HG02588 (cell line): ENCODE results near the gene PHF21B.
"Not testable (repeated sequence)": the region's sequence is repeated elsewhere in the genome, so short reads cannot be mapped to it uniquely, and the experiment has no call there.

Experiments
- ATAC-seq: cut with Tn5 transposase; IDR thresholded peaks from one replicate; pipeline ENCODE4 v1.9.1; 2021; ENCODE audit warnings: mild to moderate bottlenecking, moderate library complexity; ENCODE audit not compliant: unreplicated experiment

Gene PHF21B

DNA sequence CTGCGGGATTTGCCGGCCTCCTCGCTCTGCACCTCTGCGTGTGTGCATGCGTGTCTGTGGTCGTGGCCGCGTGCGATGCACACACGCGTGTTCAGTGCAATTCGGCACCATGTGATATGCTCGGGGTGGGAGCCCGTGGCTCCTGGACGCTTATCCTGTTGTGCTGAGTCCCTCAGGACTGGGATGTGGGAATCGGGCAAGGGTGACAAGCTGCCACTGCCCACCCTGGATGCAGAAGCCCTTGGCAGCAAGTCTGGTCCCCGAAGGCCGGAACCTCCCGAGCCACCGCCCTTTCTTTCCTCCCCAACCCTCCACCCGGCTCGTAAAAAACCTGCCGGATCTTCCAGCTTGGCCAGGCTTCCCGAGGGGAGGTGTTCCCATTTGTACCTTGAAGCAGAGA lies 128.2 kb downstream of the PHF21B start:
- ATAC-seq, result no peak

DNA sequence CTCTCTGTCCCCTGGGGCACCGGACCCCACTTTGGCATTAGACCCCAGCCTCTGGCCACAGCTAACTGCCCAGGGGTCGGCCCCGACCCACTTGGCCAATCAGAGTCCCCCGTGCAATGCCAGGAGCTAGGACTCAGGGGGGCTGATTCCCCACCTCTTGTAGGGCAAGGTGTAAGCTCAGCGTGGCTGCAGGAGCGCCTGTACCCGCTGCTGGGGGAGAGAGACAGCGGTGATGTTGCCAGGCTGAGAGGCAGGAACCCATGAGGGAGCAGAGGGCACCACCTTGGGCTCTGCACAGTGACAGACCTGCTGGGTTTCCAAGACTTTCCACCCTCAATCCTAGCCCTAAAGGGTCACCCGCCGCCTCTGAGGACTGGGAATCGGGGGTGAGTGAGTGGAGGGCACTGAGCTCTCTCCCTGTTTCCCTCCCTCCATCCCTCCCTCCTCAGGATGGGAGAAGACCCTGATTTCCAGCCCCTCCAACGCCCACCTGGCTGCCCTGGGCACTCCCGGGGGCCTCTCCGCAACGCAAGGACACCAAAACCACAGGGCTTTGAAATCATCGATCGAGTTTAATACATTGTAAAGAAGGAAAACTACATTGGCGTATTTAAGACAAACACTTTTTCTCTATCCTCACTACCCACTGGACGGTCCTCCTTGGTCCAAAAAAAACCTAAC lies 129.1 kb downstream of the PHF21B start:
- no peak for ATAC-seq

DNA sequence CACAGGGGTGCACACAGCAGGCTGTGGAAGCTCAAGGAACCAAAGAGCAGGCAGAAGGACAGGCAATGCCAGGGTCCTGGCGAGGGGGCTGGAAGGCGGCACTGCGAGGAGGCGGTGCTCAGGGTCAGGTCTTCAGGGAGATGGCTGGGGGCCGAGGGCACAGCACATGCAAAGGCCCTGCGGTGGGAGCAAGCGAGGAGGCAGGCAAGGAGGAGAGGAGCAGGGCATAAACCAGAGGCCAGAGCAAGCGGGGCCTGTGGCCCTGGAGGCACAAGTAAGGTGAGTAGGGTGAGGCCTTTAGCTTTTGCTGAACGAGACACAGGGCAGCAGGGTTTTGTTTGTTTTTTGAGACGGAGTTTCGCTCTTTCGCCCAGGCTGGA lies 130.5 kb downstream of the PHF21B start:
- no peak for ATAC-seq

DNA sequence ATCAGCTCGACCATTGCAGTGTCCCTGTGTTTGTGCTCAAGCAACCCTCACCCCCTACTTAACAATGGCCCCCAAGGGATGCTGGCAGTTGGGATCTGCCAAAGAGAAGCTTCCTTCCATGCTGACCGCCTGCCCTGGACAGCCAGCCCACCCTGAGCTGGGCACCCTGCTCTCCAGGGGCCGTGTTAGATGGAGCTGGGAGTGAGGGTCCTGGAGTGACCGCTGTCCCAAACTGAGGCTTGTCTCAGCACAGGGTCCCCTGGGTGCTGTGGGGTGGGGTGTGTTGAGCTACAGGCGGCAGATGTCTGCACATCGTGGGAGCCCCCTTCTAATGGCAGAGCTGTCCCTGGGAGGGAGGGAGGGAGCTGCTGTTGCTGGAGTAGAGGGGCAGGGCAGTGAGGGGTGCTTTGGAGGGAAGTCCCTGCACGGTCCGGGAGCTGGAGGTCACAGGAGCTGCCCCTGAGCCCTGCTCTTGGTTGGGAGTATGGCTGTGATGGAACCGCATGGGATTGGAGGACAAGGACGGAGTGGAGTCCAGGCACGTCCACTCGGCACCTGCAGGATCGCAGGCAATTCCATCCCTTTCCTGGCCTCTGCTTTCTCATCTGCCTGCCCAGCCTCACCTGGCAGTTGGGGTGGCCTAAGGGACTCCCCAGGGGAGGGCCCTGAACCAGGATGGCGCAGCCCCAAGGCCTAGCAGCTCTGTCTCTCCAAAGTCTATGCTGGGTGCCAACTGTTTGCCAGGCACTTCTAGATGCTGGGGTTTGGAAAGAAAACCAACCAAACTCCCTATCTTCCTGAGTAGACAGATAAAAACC lies 131.1 kb downstream of the PHF21B start:
- ATAC-seq, result no peak

DNA sequence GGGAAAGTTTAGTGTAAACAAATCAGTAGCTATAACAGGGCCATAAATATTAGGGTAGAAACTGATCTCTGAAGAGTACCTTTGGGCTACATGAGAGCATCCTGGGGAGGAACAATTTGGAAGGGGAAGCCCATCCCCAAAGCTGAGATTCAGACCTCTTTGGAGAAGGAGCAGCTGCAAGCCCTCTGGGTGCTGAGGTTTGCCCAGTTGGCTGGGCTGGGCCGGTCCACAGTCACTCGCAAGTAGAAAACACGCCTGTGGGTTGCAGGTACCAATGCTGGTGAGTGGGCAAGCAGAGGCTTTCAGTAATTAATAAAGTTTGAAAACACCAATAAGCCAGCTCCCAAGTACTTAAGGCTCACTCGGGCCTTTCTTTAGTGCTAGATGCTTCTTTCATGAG lies 132.9 kb downstream of the PHF21B start:
- ATAC-seq, result no peak

DNA sequence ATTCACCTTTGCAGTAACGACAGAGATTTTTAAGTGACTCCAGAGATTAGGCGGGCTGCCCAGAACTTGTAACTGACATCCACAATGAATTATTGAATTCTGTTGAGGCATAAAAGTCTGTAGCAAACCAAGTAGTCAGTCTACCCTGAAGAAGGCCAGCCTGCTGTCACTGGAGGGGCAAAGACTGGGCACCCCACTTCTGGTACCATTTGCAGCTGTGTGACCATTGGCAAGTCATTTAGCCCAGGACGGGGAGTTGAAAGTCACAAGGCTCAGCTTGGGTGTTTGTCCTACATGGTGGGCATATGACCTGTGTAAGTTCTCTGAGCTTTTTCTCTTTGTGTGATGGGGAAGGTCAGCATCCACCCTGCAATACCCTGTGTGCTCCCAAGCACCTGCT lies 138.0 kb downstream of the PHF21B start:
- no peak for ATAC-seq

DNA sequence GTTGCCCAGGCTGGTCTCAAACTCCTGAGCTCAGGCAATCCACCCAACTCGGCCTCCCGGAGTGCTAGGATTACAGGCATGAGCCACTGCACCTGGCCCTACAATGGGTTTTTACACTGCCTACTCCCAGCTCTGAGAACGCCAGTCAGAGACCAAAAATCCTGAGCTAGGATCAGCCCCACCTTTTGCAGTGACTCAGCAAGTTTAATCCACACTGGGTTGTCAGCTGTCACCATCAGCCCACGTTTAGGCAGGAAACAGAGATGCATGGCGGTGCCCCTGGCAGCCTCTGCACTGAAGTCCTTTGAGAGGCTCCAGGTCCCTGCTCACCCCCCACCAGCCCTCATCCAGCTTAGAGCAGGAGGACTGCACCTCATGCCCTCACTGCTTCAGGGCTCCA lies 139.8 kb downstream of the PHF21B start:
- ATAC-seq, result no peak

DNA sequence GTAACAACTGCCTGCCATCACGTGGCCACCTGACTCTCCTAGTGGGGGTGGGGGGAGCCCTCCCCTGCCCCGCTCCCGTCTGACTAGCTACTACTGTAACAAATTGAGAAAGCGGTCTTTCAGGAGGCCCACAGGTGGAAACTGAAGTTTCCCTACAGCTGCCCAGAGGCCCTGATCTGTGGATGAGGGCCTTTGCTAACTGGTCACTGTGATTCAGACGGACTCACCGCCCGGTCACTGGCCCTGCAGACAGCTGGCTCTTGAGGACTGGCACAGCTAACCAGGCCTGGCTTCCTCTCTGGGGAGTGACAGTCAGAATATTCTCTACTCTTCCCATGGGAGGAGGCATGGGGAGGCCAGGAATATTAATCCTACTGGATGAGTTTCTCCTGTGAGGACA lies 140.6 kb downstream of the PHF21B start:
- ATAC-seq, result no peak

DNA sequence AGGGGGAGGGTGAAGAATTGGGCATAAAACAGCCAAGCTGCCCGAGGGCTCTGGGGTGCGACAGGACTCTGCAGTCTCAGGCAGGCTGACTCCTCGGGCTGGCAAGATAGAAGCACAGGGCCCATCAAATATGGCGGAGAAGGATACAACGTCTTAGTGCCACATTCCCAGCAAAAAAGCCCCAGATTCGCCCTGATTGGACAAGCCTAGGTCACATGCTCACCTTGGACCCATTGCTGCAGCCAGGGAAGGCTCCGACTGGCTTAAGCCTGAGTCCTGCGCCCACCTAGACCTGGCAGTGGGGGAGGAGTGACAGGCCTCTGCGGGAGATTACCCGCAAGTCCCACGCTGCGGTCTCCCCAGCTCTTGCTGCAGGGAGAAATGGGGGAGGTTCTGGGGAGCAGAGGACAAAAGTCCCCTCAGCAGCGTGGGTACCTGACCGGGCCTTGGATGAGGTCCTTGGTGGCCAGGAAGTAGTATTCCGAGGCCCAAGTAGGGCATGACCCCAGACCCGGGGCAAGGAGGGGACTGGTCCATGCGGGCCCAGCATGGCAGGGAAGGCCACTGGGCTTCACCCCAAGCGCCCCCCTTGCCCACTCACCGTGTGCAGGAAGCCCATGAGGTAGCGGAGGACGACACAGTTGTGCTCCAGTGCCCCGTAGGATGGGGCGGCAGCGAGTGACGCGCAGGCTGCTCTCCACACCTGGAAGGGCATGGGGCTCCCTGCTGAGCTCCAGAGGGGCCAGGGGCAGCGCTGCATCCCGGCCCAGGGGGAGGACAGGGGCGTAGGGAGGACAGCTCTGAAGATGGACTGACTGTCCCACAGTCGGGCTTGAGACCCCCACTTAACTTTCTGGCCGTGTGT lies 144.4 kb downstream of the PHF21B start:
- no peak for ATAC-seq

DNA sequence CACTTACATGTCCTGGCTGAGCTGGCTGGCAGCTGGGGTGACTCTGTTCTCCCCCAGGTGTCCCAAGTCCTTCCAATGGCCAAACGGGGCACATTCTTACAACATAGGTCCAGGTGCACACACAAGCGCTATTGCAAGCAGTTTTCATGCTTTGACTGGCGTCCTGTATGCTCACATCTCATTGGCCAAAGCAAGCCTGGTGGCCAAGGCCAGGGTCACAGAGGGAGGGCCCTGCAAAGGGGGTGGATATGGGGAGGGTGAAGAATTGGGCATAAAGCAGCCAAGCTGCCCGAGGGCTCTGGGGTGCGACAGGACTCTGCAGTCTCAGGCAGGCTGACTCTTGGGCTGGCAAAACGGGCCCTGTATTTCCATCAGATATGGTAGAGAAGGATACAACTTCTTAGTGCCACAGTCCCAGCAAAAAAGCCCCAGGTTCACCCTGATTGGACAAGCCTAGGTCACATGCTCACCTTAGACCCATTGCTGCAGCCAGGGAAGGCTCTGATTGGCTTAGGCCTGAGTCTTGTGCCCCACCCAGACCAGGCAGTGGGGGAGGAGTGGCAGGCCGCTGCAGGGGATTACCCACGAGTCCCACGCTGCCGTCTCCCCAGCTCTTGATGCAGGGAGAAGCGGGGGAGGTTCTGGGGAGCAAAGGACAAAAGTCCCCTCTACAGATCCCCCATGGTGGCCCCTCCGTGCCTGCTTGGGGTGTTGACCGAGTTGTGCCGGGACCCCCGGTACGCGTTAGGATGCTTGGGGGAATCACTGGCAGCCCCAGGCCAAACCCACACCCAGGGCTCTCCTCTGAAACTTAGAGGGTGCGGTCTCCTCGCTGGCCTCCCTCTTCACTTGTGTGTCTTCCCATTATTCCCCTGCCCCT lies 146.6 kb downstream of the PHF21B start:
- no peak for ATAC-seq

DNA sequence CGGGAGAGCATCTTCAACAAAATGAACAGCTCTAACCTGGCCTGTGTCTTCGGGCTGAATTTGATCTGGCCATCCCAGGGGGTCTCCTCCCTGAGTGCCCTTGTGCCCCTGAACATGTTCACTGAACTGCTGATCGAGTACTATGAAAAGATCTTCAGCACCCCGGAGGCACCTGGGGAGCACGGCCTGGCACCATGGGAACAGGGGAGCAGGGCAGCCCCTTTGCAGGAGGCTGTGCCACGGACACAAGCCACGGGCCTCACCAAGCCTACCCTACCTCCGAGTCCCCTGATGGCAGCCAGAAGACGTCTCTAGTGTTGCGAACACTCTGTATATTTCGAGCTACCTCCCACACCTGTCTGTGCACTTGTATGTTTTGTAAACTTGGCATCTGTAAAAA lies 147.5 kb downstream of the PHF21B start:
- no peak for ATAC-seq

DNA sequence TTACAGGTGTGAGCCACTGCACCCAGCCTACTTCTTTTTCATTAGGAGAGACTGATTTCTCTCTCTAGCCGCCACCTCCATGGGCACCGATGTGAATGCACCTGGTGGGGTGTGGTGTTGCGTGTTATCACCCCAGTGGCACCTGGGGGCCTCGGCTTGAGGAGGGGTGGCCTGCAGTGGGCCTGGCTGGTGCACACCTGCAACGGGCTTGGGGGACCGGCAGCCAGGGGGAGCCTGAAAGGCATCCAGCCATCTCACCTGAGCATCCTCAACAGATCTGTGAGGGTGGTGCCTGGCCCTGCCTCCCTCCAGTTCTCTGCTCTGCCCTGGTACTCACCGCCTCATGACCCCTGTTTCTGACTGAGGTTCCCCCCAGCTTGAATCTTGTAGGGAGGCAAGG lies 148.6 kb downstream of the PHF21B start:
- no peak for ATAC-seq

DNA sequence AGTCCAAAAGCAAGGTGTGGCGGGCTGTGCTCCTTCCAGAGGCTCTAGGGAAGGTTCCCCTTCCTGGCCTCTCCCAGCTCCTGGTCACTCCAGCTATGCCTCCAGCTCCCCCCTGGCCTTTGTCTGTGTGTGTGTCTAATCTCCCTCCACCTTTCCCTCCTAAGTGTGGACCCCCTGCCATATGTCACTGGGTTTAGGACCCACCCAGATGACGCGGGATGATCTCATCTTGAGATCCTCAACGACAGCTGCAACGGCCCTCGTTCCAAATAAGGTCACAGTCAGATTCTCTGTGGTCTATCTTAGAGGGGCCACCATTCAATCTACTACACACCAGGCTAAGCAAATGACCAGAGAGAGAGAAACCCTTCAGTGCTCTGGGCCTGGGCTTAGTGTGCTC lies 149.5 kb downstream of the PHF21B start:
- no peak for ATAC-seq

DNA sequence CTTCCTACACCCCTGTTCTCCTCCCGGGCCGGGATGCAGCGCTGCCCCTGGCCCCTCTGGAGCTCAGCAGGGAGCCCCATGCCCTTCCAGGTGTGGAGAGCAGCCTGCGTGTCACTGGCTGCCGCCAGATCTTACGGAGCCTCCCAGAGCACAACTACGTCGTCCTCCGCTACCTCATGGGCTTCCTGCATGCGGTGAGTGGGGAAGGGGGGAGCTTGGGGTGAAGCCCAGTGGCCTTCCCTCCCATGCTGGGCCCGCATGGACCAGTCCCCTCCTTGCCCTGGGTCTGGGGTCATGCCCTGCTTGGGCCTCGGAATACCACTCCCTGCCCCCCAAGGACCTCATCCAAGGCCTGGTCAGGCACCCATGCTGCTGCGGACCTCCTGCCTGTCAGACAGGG lies 150.2 kb downstream of the PHF21B start:
- ATAC-seq, result no peak

DNA sequence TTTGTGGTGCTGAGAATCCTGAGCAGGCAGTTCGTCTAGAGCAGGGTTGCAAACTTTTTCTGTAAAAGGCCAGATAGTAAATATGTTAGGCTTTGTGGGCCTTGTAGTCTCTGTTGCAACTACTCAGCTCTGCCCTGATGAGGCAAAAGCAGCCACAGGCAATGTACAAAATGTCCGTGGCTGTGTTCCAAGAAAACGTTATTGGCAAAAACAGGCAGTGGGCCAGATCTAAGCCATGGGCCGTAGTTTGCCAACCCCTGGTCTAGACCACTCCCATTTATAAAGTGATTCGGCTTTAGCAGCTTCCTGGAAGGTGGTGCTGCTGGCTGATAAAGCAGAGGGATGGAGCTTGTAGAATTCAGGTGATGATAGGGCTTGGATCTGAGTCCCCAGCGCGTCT lies 151.0 kb downstream of the PHF21B start:
- ATAC-seq, result not testable (repeated sequence)

DNA sequence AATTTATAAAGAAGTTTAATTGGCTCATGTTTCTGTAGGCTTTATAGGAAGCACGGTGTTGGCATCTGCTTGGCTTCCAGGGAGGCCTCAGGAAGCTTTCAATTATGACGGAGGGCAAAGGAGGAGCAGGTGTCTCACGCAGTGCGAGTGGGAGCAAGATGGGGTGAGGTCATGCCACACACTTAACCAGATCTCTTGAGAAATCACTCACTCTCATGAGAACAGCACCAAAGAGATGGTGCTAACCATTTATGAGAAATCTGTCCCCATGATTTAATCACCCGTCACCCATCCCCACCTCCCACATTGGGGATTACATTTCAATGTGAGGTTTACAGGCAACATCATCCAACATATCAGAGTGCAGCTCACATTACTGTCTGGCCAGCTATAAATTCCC lies 153.9 kb downstream of the PHF21B start:
- ATAC-seq, result no peak

DNA sequence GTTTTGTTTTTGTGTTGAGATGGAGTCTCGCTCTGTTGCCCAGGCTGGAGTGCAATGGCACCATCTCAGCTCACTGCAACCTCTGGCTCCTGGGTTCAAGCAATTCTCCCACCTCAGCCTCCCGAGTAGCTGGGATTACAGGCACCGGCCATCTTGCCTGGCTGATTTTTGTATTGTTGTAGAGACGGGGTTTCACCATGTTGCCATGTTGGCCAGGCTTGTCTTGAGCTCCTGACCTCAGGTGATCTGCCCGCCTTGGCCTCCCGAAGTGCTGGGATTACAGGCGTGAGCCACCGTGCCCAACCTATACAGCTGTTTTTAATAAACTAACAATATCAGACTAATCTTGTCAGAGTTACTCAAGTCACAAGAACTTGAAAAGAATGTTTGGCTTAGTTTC lies 155.2 kb downstream of the PHF21B start:
- ATAC-seq, result not testable (repeated sequence)

DNA sequence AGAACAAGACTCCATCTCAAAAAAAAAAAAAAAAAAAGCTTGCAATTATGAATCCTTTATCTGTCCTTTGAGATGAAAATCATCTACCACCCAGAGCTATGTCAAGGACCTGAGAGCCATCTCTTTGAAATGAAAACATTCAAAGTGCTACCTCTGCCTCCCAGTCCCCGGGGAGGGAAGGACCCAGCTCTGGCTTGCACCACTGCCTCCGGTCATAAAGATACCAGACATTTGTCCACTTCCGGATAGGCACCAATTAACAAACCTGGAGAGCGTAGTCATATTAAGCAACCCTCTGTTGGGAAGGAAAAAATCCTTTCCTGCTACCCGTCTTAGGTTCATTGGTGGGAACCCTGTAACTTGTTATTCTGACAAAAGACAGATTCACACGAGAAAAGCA lies 158.9 kb downstream of the PHF21B start:
- no peak for ATAC-seq

DNA sequence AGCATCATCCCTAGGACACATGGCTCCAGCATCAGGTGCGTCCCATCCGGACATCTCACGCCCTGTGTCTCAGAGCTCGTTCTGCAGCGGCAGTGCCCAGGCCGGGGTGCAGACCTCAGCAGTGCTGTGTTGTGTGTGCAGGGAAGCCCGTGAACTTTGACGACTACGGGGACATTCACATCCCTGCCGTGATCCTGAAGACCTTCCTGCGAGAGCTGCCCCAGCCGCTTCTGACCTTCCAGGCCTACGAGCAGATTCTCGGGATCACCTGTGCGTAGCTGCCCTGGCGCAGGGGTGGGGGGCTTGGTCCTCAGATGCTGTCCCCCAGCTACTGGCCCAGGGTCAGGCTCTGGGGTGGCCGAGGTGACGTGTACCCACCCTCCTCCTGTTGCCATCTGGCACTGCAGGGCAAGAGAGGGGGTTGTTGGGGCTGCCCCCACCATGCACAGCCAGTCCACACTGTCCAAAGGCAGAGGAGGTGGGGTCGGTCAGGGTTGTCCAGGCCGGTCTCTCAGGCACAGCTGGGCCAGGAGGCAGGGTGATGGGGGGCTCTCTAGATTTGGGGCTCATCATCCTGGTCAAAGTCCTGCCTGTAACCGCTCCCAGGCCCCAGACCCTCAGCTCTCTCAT lies 160.9 kb downstream of the PHF21B start:
- no peak for ATAC-seq

DNA sequence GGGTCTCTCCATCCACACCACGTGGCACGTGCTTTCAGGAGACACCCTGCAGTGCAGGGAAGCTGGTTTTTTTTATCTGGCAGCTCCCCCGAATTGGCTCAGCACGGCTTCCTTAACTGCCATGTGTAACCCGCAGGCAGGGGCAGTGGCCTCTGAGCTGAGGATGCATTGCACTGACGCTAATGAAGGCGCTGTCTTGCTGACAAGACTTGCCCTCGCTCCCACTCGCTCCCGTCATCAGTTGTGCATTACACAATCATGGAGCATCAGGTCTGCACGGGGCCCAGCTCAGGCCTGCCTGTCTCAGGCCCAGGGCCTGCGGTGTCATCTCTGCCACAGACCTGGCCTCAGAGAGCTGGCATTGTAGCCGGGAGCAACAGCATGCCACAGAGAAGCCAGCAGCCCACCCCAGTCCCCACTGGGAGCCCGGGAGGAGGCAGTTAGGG lies 161.5 kb downstream of the PHF21B start:
- no peak for ATAC-seq
